ENCODE data around the gene CISD3.

CISD3 gene

DNA sequence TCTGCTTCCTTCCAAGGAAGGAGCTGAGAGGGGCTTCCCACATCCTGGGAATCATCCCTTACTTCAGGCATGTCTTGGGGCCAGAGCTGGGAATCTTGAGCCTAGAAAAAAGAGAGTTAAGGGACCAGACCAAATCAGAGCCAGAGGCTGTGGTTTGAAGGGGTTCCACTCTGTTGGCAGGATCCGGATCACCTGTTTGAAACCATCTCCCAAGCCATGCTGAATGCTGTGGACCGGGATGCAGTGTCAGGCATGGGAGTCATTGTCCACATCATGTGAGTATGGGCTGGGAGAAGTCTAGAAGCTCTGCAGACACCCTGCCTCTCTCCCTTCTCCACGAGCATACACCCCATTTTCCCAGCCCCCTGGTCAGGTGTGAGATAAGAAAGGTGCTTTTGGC is 32.1 kb downstream of the CISD3 start:
- TF ChIP-seq ZNF184 (tag by site-specific recombination; IDR thresholded peaks at IDR 0.05) (no peak), ZNF600 (tag by site-specific recombination; IDR thresholded peaks at IDR 0.05) (peak; percentile 65)
- no peaks in the 10 kb centered on the region for H3K4me1 ChIP-seq (ENCODE audit: control insufficient read depth, insufficient read depth, low read length)
- no peaks in the 10 kb centered on the region for H3K9me3 ChIP-seq (ENCODE audit: control insufficient read depth, insufficient read depth, low read depth, low read length)
- H3K27ac ChIP-seq (ENCODE audit: extremely low read depth, low read depth, low read length), result peak overlapping the region; percentile 25; the same call in 1 of the 2 replicates
- POLR2A ChIA-PET, result interaction anchor here (0.7 to 1.4 kb wide), 3 partner anchors 10 to 391 kb away, joined by 3 to 5 read pairs (median 3); partner anchors contain the start of gene PSMB3
- peaks cover 68 to 92% of the 10 kb centered on the region in 2 experiments for H3K36me3 ChIP-seq (ENCODE audit: control insufficient read depth in 2 of 2, insufficient read depth in 1 of 2, low read length in 2 of 2)
- H3K4me3 ChIP-seq (ENCODE audit: low read depth, low read length), result no peak overlapping the region
- CTCF ChIA-PET, result interaction anchor here (0.7 to 2.2 kb wide), 10 partner anchors 9 to 482 kb away, joined by 3 to 7 read pairs (median 4); partner anchors contain the start of gene PIP4K2B

DNA sequence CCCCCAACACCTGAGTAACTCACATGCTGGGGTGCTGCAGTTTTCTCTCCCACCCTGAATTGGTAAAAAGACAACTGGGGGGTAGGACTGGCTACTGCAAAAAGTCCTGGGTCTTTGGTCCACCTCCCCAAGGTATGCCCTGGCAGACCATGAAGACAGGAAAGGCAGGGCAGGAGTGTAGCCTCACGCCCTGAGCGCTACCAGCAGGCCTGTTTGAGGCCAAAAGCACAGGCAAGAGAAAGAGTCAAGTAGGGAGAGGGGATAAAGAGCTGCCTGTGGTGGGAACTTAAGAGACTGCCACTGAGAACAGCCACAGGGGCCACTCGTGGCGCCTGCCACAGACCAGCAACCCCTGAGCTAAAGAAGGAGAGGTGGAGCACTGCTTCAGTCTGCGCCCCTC is 36.2 kb downstream of the CISD3 start:
- H3K4me3 ChIP-seq (ENCODE audit: low read depth, low read length), result no peak overlapping the region
- H3K36me3 ChIP-seq (ENCODE audit: control insufficient read depth in 2 of 2, insufficient read depth in 1 of 2, low read length in 2 of 2), result peaks cover 46 to 96% of the 10 kb centered on the region in 2 experiments
- H3K27ac ChIP-seq (ENCODE audit: extremely low read depth, low read depth, low read length), result no peak overlapping the region
- no peaks in the 10 kb centered on the region for H3K4me1 ChIP-seq (ENCODE audit: control insufficient read depth, insufficient read depth, low read length)
- CTCF ChIA-PET, result no interaction called here
- H3K9me3 ChIP-seq (ENCODE audit: control insufficient read depth, insufficient read depth, low read depth, low read length), result no peaks in the 10 kb centered on the region
- TF ChIP-seq PRDM1 (tag by site-specific recombination; IDR thresholded peaks at IDR 0.05) (no peak), ZNF837 (tag by site-specific recombination; IDR thresholded peaks at IDR 0.05) (no peak), ZNF391 (tag by site-specific recombination; IDR thresholded peaks at IDR 0.05; ENCODE audit: borderline replicate concordance, low read depth) (no peak), ZNF555 (tag by site-specific recombination; conservative IDR thresholded peaks at IDR 0.05) (no peak)
- POLR2A ChIA-PET, result interaction anchor here (0.6 kb wide), 1 partner anchor 77 kb away, joined by 4 read pairs; no protein-coding TSS in a partner anchor

- Histone ChIP-seq H3K4me3 (ENCODE audit: low read depth, low read length) (no peak overlapping the region), H3K27ac (ENCODE audit: extremely low read depth, low read depth, low read length) (no peak overlapping the region), H3K9me3 (ENCODE audit: control insufficient read depth, insufficient read depth, low read depth, low read length) (no peaks in the 10 kb centered on the region), H3K4me1 (ENCODE audit: control insufficient read depth, insufficient read depth, low read length) (no peaks in the 10 kb centered on the region), H3K36me3 (ENCODE audit: control insufficient read depth in 2 of 2, insufficient read depth in 1 of 2, low read length in 2 of 2) (peaks cover 52 to 98% of the 10 kb centered on the region in 2 experiments)
- ChIA-PET CTCF (interaction anchor here (1.3 kb wide), 1 partner anchor 34 kb away, joined by 4 read pairs; no protein-coding TSS in a partner anchor), POLR2A (interaction anchor here (0.7 kb wide), 1 partner anchor 17 kb away, joined by 3 read pairs; no protein-coding TSS in a partner anchor)
- no peak for TF ChIP-seq YY2 (tag by site-specific recombination; IDR thresholded peaks at IDR 0.05)
- TF ChIP-seq SALL2 (tag by site-specific recombination; IDR thresholded peaks at IDR 0.05; ENCODE audit: borderline replicate concordance), result no peak
- TF ChIP-seq ZNF138 (tag by site-specific recombination; IDR thresholded peaks at IDR 0.05; ENCODE audit: borderline replicate concordance), result no peak
- no peak for TF ChIP-seq ZNF280D (tag by site-specific recombination; IDR thresholded peaks at IDR 0.05)
- no peak for TF ChIP-seq ZNF529 (tag by site-specific recombination; IDR thresholded peaks at IDR 0.05; ENCODE audit: insufficient replicate concordance)
- TF ChIP-seq ZNF37A (tag by site-specific recombination; IDR thresholded peaks at IDR 0.05), result no peak
- TF ChIP-seq ZNF585B (tag by site-specific recombination; IDR thresholded peaks at IDR 0.05), result no peak
- no peak for TF ChIP-seq ZNF521 (tag by site-specific recombination; IDR thresholded peaks at IDR 0.05)
Measured at GRCh38 chr17:38768417-38768816, 38.3 kb downstream of the CISD3 start.

DNA sequence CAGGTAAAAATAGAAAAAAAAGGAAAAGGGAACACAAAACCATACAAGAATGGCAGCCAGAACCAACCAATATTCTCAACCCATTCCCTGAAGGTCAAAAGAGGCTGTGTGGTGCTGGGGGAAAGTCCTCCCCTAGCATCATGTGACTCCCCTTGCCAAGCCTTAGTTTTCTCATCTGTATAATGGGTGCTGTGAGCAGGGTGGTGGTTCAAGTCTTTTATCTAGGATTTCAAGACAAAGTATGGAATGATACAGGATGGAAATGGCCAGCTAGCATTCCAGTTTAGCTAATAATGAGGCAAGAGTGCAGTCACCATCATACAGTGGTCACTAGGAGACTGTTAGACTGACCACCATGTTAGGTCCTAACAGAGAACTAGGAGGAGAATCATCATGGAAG is 43.1 kb downstream of the CISD3 start:
- no peaks in the 10 kb centered on the region for H3K4me1 ChIP-seq (ENCODE audit: control insufficient read depth, insufficient read depth, low read length)
- ChIA-PET POLR2A (no interaction called here), CTCF (no interaction called here)
- H3K9me3 ChIP-seq (ENCODE audit: control insufficient read depth, insufficient read depth, low read depth, low read length), result no peaks in the 10 kb centered on the region
- H3K27ac ChIP-seq (ENCODE audit: extremely low read depth, low read depth, low read length), result no peak overlapping the region
- H3K36me3 ChIP-seq (ENCODE audit: control insufficient read depth in 2 of 2, insufficient read depth in 1 of 2, low read length in 2 of 2), result peaks cover 66 to 95% of the 10 kb centered on the region in 2 experiments
- H3K4me3 ChIP-seq (ENCODE audit: low read depth, low read length), result no peak overlapping the region
- TF ChIP-seq, protein P1, sequence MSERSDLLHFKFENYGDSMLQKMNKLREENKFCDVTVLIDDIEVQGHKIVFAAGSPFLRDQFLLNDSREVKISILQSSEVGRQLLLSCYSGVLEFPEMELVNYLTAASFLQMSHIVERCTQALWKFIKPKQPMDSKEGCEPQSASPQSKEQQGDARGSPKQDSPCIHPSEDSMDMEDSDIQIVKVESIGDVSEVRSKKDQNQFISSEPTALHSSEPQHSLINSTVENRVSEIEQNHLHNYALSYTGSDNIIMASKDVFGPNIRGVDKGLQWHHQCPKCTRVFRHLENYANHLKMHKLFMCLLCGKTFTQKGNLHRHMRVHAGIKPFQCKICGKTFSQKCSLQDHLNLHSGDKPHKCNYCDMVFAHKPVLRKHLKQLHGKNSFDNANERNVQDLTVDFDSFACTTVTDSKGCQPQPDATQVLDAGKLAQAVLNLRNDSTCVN (tag by site-specific recombination; optimal IDR thresholded peaks at IDR 0.05), result no peak
- no peak for TF ChIP-seq ZNF621 (tag by site-specific recombination; IDR thresholded peaks at IDR 0.05)
- no peak for TF ChIP-seq ZNF785 (tag by site-specific recombination; IDR thresholded peaks at IDR 0.05)
- TF ChIP-seq HOXD13 (CRISPR knock-in tag; IDR thresholded peaks at IDR 0.05; ENCODE audit: borderline replicate concordance), result no peak
- TF ChIP-seq ZNF157 (tag by site-specific recombination; IDR thresholded peaks at IDR 0.05), result no peak
- no peak for TF ChIP-seq SALL2 (tag by site-specific recombination; IDR thresholded peaks at IDR 0.05; ENCODE audit: borderline replicate concordance)
- TF ChIP-seq ZNF292 (tag by site-specific recombination; IDR thresholded peaks at IDR 0.05; ENCODE audit: borderline replicate concordance, low read depth), result no peak
- no peak for TF ChIP-seq EGR2 (tag by site-specific recombination; IDR thresholded peaks at IDR 0.05; ENCODE audit: low read depth)
- TF ChIP-seq ZNF623 (tag by site-specific recombination; IDR thresholded peaks at IDR 0.05), result no peak
- no peak for TF ChIP-seq KLF1 (tag by site-specific recombination; IDR thresholded peaks at IDR 0.05)
- TF ChIP-seq ZNF114 (tag by site-specific recombination; IDR thresholded peaks at IDR 0.05), result no peak
- TF ChIP-seq ZNF664 (tag by site-specific recombination; IDR thresholded peaks at IDR 0.05), result no peak

All from HEK293 (cell line).